Endothelial cell of umbilical vein (primary cell): ENCODE data around the gene TGFBR2. TPM values are rescaled to one million over a fixed set of nuclear protein-coding genes. Genes with fewer than 3 reads are reported as not detected.

ENCODE experiments used
- BruUV-seq: library from RNA; stranded (reverse); fragments of 400-500 nt; replicated peaks from 2 replicates; lab custom pipeline; 2021; lab: Mats Ljungman, UMichigan
- CTCF ChIA-PET: fragments of 300-600, 350-600 bp; sonication (Branson Sonifier 250); formaldehyde crosslinking; loops from one replicate; lab custom pipeline; 2021; ENCODE audit warnings: antibody characterized with exemption, inconsistent platforms; lab: Charles Lee
- POLR2A ChIA-PET: fragments of 300-600, 350-600 bp; sonication (Branson Sonifier 250); formaldehyde crosslinking; loops from one replicate; lab custom pipeline; 2021; ENCODE audit warnings: antibody characterized with exemption, inconsistent platforms; lab: Charles Lee
- DNase-seq: peaks from one replicate; pipeline ENCODE4 v3.0.0-alpha.2; 2011; ENCODE audit warnings: low read depth, low spot score
- FAIRE-seq: peaks from 2 replicates; lab custom pipeline; 2011; peaks lifted over from hg19 to GRCh38; lab: Jason Lieb, UNC
- H2AFZ ChIP-seq: 2 replicates; pipeline ENCODE4 v1.6.0; 2012; ENCODE audit warnings: low read depth, low read length, control low read depth, inconsistent platforms
- H3K27ac ChIP-seq: 2 replicates; pipeline ENCODE4 v1.5.1; 2011; ENCODE audit warnings: low read depth, mild to moderate bottlenecking, control low read depth, low read length, moderate library complexity; ENCODE audit not compliant: insufficient read depth
- H3K27me3 ChIP-seq, 2 experiments: 2 replicates each; pipeline versions ENCODE4 v1.6.0 to v1.6.1; 2011; ENCODE audit warnings: low read length in 2 of 2, mixed read lengths in 1 of 2; ENCODE audit not compliant: control insufficient read depth in 2 of 2, insufficient read depth in 2 of 2
- H3K36me3 ChIP-seq, 2 experiments: 2 replicates in 1 of 2; 3 replicates in 1 of 2; pipeline ENCODE4 v1.5.1; 2011; ENCODE audit warnings: low read length in 2 of 2, mild to moderate bottlenecking in 1 of 2, moderate library complexity in 1 of 2; ENCODE audit not compliant: control insufficient read depth in 2 of 2, insufficient read depth in 2 of 2; ENCODE audit errors: extremely low read depth in 1 of 2
- H3K4me1 ChIP-seq: 3 replicates; pipeline ENCODE4 v1.5.1; 2011; ENCODE audit warnings: mild to moderate bottlenecking, low read length; ENCODE audit not compliant: control insufficient read depth, insufficient read depth; ENCODE audit errors: extremely low read depth
- H3K4me2 ChIP-seq: 2 replicates; pipeline ENCODE4 v1.6.1; 2011; ENCODE audit warnings: low read length, control low read depth, mixed read lengths; ENCODE audit not compliant: insufficient read depth
- H3K4me3 ChIP-seq, 3 experiments: fragments of 200-600 bp in 1 of 3; sonication (generic), shearing (Covaris generic) in 1 of 3; replicated peaks in 1 of 3; 2 replicates each; pipeline ENCODE4 v1.5.1; 2011 to 2016; ENCODE audit warnings: control low read depth in 3 of 3, low read length in 3 of 3, mild to moderate bottlenecking in 2 of 3, inconsistent platforms in 1 of 3, low read depth in 1 of 3, moderate library complexity in 1 of 3; ENCODE audit not compliant: insufficient read depth in 1 of 3
- H3K79me2 ChIP-seq: 2 replicates; pipeline ENCODE4 v1.6.0; 2012; ENCODE audit warnings: low read length, inconsistent platforms; ENCODE audit not compliant: control insufficient read depth, insufficient read depth
- H3K9ac ChIP-seq: replicated peaks from 2 replicates; pipeline ENCODE3; 2011; ENCODE audit warnings: low read length, control low read depth; ENCODE audit not compliant: insufficient read depth; ENCODE audit errors: extremely low read depth
- H3K9me1 ChIP-seq: replicated peaks from 3 replicates; pipeline ENCODE4 v1.6.0; 2011; ENCODE audit warnings: mild to moderate bottlenecking, low read length; ENCODE audit not compliant: control insufficient read depth, insufficient read depth; ENCODE audit errors: extremely low read depth
- H3K9me3 ChIP-seq: replicated peaks from 2 replicates; pipeline ENCODE4 v1.5.1; 2012; ENCODE audit warnings: low read length, inconsistent platforms; ENCODE audit not compliant: control insufficient read depth, insufficient read depth
- H4K20me1 ChIP-seq: replicated peaks from 2 replicates; pipeline ENCODE3; 2011; ENCODE audit warnings: mild to moderate bottlenecking, low read length; ENCODE audit not compliant: control insufficient read depth, insufficient read depth; ENCODE audit errors: extremely low read depth
- CTCF ChIP-seq, 2 donors: IDR thresholded peaks; 1 replicate in 1 of 2; 2 replicates in 1 of 2; pipeline ENCODE4 v1.5.1; 2011; ENCODE audit warnings: low read length in 2 of 2, mild to moderate bottlenecking in 2 of 2, moderate library complexity in 2 of 2, control low read depth in 1 of 2, inconsistent platforms in 1 of 2, low read depth in 1 of 2; ENCODE audit not compliant: insufficient read depth in 1 of 2; ENCODE audit errors: extremely low read depth in 1 of 2
- EZH2 ChIP-seq: IDR thresholded peaks from 2 replicates; pipeline ENCODE4 v1.6.1; 2012; ENCODE audit warnings: borderline replicate concordance, low read depth, mild to moderate bottlenecking, moderate library complexity, low read length, inconsistent platforms; ENCODE audit not compliant: severe bottlenecking
- FOS ChIP-seq: IDR thresholded peaks from 2 replicates; pipeline ENCODE4 v1.6.1; 2011; ENCODE audit warnings: mild to moderate bottlenecking, low read length, moderate library complexity, borderline replicate concordance; ENCODE audit not compliant: insufficient read depth
- GATA2 ChIP-seq: IDR thresholded peaks from 2 replicates; pipeline ENCODE4 v1.7.0; 2011; ENCODE audit warnings: low read depth, mild to moderate bottlenecking, moderate library complexity, mixed read lengths, low read length; ENCODE audit not compliant: insufficient read length, insufficient read depth
- JUN ChIP-seq: IDR thresholded peaks from 2 replicates; pipeline ENCODE4 v1.6.1; 2011; ENCODE audit warnings: borderline replicate concordance, low read depth; ENCODE audit not compliant: insufficient read length, insufficient read depth
- MAX ChIP-seq: IDR thresholded peaks from 2 replicates; pipeline ENCODE4 v1.6.1; 2011; ENCODE audit not compliant: insufficient read depth, insufficient read length
- MYC ChIP-seq: IDR thresholded peaks from one replicate; pipeline ENCODE4 v1.6.1; 2011; ENCODE audit warnings: mild to moderate bottlenecking, low read depth, low read length
- POLR2A ChIP-seq: IDR thresholded peaks from 2 replicates; pipeline ENCODE4 v1.6.1; 2012; ENCODE audit warnings: low read depth, mild to moderate bottlenecking, control low read depth, low read length
- POLR2AphosphoS5 ChIP-seq: IDR thresholded peaks from 2 replicates; pipeline ENCODE4 v1.6.1; 2012; ENCODE audit warnings: low read depth, mild to moderate bottlenecking, control low read depth, low read length, moderate library complexity; ENCODE audit not compliant: insufficient read depth
- dilution Hi-C: fragments of 300-500 bp; cut with MboI; formaldehyde crosslinking; loops from one replicate; pipeline ENCODE4 v1.15.0; 2019; ENCODE audit warnings: low sequenced_read_pairs; ENCODE audit not compliant: extremely low pct_ligation_motif_present
- intact Hi-C: fragments of 100-400 bp; cut with micrococcal nuclease; formaldehyde crosslinking; loops from one replicate; pipeline ENCODE4 v1.10.0; 2022
- polyA plus RNA-seq, 4 experiments: library from polyadenylated mRNA; depleted of rRNA in 3 of 4; stranded (reverse) in 3 of 4; unstranded in 1 of 4; fragments of >200 nt; gene quantifications; 2 replicates each; pipeline versions ENCODE4 v1.2.1 to v1.2.3, GENCODE V29; 2011 to 2012; ENCODE audit warnings: missing spikeins in 1 of 4
- total RNA-seq: library from RNA; stranded (reverse); gene quantifications from 2 replicates; pipeline ENCODE4 v1.2.3, GENCODE V29; 2021

TGFBR2 gene
- total and polyA plus RNA-seq, 2 donors (not counting 3 experiments of a cell fraction or from before 2014, with no cell fraction given): 227 to 250 TPM

GRCh38 chr3:30638685-30639412 is 32.4 kb downstream of the TGFBR2 start:
- H3K27me3 ChIP-seq: no peaks in the 10 kb centered on the region
- no peak for TF ChIP-seq POLR2A
- TF ChIP-seq MYC: no peak
- TF ChIP-seq FOS: no peak
- TF ChIP-seq GATA2: no peak
- TF ChIP-seq JUN: no peak
- TF ChIP-seq EZH2: no peak
- TF ChIP-seq MAX: no peak
- no peak for TF ChIP-seq POLR2AphosphoS5
- TF ChIP-seq CTCF (IDR thresholded peaks at IDR 0.05; ENCODE audit: extremely low read depth in 1 of 2, insufficient read depth in 1 of 2, low read depth in 1 of 2, low read length in 2 of 2): no peak
- H3K27ac ChIP-seq: no peak overlapping the region
- no peak overlapping the region for H3K4me3 ChIP-seq
- POLR2A ChIA-PET: no interaction called here
- BruUV-seq: no TSS peak
- peaks cover 2 to 32% of the 10 kb centered on the region in 2 experiments for H3K36me3 ChIP-seq
- H4K20me1 ChIP-seq: peaks cover 16% of the 10 kb centered on the region
- peaks cover 49% of the 10 kb centered on the region for H3K4me1 ChIP-seq
- H3K9ac ChIP-seq: no peak overlapping the region
- peaks cover 100% of the 10 kb centered on the region for H3K79me2 ChIP-seq
- H3K9me1 ChIP-seq: no peaks in the 10 kb centered on the region
- intact Hi-C loops: no loop called here
- no peak for DNase-seq
- H3K9me3 ChIP-seq: no peaks in the 10 kb centered on the region
- dilution Hi-C loops: no loop called here
- H3K4me2 ChIP-seq: no peak overlapping the region
- CTCF ChIA-PET: interaction anchor here (0.8 kb wide), 1 partner anchor 597 kb away, joined by 5 read pairs; no protein-coding TSS in a partner anchor
- FAIRE-seq: no peak
- no peak overlapping the region for H2AFZ ChIP-seq
